ENCODE data around the gene ANGPT4.
"Not testable (repeated sequence)": the region's sequence is repeated elsewhere in the genome, so short reads cannot be mapped to it uniquely, and the experiment has no call there.

ANGPT4 gene

GRCh38 chr20:905396-905961 is 10.7 kb downstream of the ANGPT4 start:
- DNase-seq, result no peak

- DNase-seq, result no peak
Measured at GRCh38 chr20:904039-904545, 12.0 kb downstream of the ANGPT4 start.

GRCh38 chr20:897436-897835 is 18.7 kb downstream of the ANGPT4 start:
- not testable (repeated sequence) for DNase-seq

GRCh38 chr20:896501-897025 is 19.6 kb downstream of the ANGPT4 start:
- no peak for DNase-seq

GRCh38 chr20:892371-892770 is 23.8 kb downstream of the ANGPT4 start:
- DNase-seq, result not testable (repeated sequence)

- DNase-seq, result no peak
Measured at GRCh38 chr20:891706-892080, 24.4 kb downstream of the ANGPT4 start.

GRCh38 chr20:891058-891705 is 25.0 kb downstream of the ANGPT4 start:
- DNase-seq, result no peak

GRCh38 chr20:890666-891057 is 25.5 kb downstream of the ANGPT4 start:
- DNase-seq, result no peak

- no peak for DNase-seq
Measured at GRCh38 chr20:889932-890463, 26.1 kb downstream of the ANGPT4 start.

GRCh38 chr20:889106-889505 is 27.0 kb downstream of the ANGPT4 start:
- DNase-seq, result no peak

GRCh38 chr20:888057-888456 is 28.1 kb downstream of the ANGPT4 start:
- no peak for DNase-seq

- no peak for DNase-seq
Measured at GRCh38 chr20:887137-887536, 29.0 kb downstream of the ANGPT4 start.

GRCh38 chr20:884983-885952 is 30.9 kb downstream of the ANGPT4 start:
- DNase-seq, result peak; percentile 25

- no peak for DNase-seq
Measured at GRCh38 chr20:881783-882144, 34.4 kb downstream of the ANGPT4 start.

- no peak for DNase-seq
Measured at GRCh38 chr20:881051-881782, 34.9 kb downstream of the ANGPT4 start.

GRCh38 chr20:879626-880025 is 36.5 kb downstream of the ANGPT4 start:
- no peak for DNase-seq

GRCh38 chr20:878511-879307 is 37.4 kb downstream of the ANGPT4 start:
- no peak for DNase-seq

GRCh38 chr20:877814-878213 is 38.3 kb downstream of the ANGPT4 start:
- DNase-seq, result no peak

- no peak for DNase-seq
Measured at GRCh38 chr20:875115-875514, 41.0 kb downstream of the ANGPT4 start.

GRCh38 chr20:873875-874607 is 42.1 kb downstream of the ANGPT4 start:
- DNase-seq, result no peak
